Cortex of kidney (tissue), 1 donor: ENCODE data around the gene LURAP1L.

Source experiments
- DNase-seq: peaks from one replicate; lab custom pipeline; 2025; lab: John Stamatoyannopoulos, UW

Gene LURAP1L

DNA sequence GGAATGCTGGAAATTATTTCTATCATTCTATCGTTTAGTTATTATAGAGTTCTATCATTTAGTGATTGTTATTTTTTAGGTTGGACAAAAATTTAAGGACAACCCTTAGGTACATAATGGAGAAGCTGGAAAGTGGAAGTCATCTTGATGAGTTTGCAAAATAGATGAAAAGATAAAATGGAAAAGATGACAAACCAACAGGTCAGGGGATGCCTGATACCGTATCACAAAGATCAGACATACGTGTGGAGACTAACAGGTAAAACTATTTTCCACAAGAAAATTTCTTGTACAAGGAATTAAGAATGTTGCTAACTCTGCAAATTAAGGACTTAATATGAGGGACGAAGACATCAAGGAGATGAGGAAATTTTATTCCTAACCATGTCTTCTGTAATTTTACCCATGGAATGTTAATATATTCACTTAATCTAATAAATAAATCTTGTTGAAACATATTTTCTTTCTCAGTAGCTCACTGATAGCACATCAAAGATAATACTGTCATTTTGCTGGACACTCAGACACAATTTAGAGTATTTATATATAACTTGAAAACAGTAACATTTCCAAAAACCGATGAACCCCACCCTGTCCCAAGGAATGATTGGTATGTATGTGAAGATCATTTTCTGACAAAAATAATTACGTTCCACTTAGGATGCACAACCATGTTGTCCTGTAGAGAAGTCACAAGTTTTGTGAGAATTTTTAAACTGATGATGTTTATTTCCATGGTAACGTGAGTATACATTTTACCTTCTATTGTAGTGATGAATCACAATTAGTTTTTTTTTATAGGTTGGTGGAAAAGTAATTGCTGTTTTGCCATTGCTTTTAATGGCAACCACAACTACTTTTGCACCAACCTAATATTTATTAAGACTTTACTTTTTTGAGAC, 2.6 kb downstream of the LURAP1L start:
- no peak for DNase-seq

DNA sequence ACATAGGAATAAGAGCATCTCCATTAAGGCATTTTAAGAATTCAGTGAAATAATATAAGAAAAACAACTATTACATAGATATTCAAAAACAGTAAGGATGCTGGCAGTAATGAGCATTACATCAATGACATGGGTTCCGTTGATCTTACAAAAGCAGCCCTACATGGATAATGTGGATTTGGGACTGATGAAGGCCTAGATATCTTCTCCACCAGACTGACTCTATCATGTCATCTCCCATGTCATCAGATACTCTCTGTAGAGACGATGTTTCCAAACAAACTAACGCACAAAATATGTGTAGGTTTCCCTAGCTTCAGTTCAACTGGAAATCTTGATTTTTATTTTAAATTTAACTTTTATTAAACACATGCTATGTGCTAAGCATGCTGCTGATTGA, 3.6 kb downstream of the LURAP1L start:
- no peak for DNase-seq

DNA sequence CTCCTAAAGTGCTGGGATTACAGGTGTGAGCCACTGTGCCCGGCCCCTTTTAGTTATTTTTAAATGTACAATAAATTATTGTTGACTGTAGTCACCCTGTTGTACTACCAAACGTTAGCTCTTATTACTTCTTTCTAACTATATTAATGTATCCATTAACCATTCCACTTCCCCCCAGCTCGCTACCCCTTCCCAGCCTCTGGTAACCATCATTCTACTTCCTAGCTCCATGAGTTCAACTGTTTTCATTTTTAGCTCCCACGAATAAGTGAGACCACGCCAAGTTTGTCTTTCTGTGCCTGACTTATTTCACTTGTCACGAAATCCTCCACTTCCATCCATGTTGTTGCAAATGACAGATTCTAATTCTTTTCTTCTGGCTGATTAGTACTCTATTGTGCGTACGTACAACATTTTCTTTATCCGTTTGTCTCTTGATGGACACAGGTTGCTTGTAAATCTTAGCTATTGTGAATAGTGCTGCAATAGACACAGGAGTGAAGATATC, 6.5 kb downstream of the LURAP1L start:
- DNase-seq = no peak

- no peak for DNase-seq
Measured at GRCh38 chr9:12783767-12784460, 9.1 kb downstream of the LURAP1L start.

DNA sequence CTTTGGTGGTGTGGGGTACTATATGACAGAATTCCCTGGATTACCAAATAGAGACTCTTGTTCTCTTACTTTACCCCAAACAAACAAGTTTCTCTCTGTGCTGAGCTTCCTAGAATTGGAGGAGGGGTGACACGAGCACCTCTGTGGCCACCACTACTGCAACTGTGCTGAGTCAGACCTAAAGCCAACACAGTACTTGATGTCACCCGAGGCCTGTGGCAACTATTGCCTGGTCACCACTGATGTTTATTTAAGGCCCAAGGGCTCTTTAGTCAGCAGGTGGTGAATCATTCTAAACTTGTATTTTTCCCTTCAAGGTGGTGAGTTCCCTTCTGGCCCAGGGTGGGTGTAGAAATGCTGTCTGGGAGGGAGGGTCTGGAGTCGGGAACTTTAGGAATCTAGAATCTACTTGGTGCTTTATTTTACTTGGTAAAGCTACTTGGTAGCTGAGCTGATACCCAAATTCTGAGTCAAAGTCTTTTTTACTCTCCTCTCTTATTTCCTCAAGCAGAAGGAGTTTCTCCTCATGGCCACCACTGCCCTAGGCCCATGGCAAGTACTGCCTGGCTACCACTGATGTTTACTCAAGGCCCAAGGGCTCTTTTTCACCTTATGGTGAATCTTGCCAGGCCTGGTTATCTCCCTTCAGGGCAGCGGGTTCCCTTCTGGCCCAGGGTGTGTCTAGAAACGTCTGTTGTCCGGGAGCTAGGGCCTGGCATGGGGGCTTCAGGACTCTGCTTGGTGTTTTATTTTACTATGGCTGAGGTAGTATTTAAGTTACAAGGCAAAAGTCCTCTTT, 9.8 kb downstream of the LURAP1L start:
- no peak for DNase-seq

GRCh38 chr9:12785260-12785770, 10.5 kb downstream of the LURAP1L start:
- no peak for DNase-seq

GRCh38 chr9:12785941-12786340, 11.1 kb downstream of the LURAP1L start:
- DNase-seq = no peak

DNA sequence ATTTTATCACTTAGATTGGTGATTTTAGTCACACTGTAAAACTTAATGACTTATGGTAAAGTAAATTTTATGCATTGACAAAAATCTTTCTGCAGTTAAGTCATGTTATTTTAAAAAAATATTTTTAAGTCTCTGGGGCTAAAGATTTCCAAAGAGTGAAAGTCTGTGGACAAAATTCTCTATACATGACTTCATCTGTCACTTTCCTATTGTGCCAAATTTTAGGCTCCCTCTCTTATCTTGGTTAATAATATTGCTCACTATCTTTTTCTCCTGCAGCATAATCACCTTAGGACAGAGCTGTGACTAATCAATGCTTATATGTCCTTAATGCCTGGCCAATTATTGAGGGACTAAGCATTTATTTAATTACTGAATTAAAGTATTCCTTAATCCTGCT, 15.2 kb downstream of the LURAP1L start:
- no peak for DNase-seq

DNA sequence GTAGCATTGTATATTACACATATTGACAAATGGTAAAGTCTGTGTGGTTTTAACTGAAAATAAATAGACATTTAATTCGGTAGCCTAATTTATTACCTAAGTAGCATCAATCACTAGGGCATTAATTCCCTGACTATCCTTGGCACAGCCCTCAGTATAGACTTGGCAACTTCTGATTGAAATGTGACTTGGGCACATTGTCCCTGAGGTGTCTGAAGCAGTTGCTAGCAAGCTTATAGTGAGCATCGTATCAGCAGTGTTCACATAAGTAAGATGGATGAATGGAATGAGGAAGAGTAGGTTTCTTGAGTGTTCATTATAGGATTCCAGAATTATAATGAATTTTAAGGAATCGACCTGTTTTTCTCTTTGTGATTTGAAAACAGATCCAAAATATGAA, 16.1 kb downstream of the LURAP1L start:
- no peak for DNase-seq

DNA sequence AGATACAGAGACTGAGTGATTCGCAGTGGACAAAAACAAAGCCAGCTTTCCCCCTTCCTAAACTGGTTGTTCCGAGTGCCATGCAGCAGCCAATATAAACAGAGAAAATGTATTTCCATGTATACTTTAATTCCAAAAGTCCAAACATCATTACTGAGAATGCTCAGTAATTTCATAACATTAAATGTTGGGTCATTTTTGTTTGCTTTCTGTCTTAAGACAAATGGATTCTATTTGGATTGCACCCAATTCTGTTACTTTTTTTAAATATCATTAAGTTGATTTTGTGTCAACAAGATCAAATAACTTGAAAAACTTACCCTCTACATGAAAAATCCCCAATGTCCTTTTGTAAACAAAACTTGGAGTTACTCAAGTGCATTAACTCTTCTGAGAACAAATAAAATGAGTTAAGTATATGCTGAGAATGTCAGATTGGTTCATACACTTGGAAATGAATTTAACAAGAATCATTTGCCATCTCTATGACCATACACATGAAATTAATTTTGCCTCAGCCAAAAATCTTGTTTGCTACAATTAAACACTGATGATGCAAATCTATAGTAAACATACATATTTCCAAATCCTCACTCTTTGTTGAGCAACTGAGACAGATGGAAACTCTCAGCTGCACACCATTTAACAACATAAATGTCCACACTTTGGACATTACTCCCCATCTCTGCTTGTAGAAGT, 19.4 kb downstream of the LURAP1L start:
- no peak for DNase-seq

GRCh38 chr9:12796601-12797000, 21.8 kb downstream of the LURAP1L start:
- no peak for DNase-seq

GRCh38 chr9:12797037-12797436, 22.2 kb downstream of the LURAP1L start:
- no peak for DNase-seq

DNA sequence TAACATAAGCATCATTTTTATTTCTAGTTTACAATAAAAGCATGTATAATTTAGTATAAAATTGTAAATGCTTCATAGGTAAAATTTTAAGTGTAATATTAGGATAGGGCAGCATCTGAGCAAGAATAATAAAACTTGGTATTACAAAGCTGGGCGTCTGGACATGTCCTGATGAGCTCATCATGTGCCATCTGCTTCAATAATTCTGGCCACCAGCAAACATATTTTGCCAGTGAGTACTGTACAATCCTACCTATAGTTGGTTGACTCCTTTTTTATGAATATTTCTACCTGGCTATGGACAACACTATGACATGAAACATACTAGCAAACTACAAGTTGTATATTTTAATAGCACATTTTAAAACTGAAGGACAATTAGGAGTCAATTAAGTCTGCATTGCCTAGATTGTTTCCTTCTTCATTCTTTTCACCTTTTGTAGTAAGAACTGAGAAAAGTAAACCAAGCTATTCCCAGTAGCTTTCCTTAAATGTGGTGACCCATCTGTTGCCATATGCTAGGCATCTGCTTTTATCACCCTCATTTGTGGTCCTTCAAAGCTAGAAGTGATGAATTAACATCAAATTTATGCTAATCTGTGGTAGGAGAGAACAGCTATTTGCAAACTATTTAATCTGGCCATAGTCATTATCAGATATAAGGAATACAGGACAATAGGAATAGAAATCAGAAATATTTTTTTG, 23.4 kb downstream of the LURAP1L start:
- no peak for DNase-seq

- no peak for DNase-seq
Measured at GRCh38 chr9:12801187-12801586, 26.4 kb downstream of the LURAP1L start.

GRCh38 chr9:12801663-12802062, 26.8 kb downstream of the LURAP1L start:
- DNase-seq = no peak

DNA sequence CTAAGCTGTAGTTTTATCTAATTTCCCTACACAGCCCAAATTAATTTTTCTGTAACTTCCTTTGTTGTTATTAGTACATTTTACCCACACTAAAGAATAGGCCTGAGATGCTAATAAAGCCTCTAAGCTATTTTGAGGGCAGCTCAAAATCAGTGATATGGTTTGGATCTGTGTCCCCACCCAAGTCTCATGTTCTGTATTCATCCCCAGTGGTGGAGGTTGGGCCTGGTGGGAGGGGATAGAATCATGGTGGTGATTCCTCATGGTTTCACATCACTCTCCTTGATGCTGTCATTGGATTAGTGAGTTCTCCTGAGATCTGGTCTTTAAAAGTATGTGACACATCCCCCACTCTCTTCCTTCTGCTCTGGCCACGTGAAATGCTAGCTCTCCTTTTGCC, 27.3 kb downstream of the LURAP1L start:
- no peak for DNase-seq

DNA sequence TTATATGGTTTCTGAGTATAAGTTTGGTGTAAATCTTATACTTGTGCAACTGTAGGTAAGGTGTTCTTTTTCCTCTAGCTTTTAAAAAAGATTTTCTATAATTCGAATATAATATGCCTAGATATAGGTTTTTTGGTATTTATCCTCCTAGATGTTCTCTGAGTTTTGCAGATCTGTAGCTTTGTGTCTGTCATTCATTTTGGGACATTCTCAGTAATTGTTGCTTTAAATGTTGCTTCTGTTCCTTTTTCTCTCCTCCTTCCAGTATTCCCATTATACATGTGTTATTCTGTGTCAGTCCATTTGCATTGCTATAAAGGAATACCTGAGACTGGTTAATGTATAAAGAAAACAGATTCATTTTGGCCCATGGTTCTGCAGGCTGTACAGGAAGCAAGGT, 33.7 kb downstream of the LURAP1L start:
- DNase-seq = no peak

DNA sequence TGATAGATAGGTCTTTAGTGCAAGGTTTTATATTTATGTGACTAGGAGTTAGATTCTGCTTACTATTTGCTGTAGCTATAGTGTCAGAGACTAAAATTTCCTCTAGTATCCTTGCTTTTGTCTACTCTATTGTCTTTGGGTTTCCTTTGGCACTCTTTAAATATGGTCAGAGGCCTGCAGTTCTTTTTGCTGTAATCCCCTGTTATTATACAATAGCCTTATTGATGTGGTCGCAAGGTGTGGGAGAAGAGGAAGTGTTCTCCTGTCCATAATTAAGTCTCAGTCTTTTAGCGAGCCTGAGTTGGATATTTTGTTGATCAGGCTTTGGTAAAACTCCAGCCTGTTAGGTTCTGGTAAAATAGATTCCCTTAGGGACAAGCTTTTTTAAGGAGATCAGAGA, 34.9 kb downstream of the LURAP1L start:
- DNase-seq = no peak

- DNase-seq = no peak
Measured at GRCh38 chr9:12811935-12812334, 37.1 kb downstream of the LURAP1L start.

DNA sequence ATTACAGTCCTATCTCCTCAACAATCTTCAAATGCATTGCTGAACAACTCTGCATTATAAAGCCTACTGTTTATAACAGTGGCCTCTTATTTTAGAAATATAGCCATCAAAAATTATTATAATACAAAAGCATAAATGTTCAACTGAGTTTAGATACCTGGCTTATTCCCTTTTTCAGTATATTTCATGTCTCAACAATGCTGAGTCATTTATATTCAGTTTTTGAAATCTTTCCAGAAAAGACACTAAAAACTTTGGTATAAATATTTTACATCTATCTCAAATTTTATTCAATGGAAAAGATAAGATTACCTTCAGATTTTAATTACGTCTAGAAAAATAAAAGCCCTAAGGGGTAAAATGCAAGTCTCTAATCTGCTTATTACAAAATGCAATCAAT, 37.9 kb downstream of the LURAP1L start:
- no peak for DNase-seq

DNA sequence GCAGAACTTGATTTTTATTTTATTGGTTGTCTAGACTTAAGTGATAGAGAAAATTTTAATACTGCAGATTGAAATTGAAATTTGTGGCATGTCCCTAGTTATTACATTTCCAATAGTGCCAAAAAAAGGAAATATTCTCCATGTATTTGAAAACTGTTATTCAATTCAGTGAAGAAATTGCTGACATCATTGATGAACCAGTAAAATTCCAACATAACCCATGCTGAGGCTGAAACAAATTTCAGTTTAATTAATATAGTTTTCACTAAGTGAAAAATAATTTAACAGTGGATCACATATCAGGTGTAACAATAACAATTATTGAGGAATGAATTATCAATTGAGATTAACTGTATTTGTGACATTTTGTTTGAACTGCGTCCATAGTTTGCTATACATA, 38.7 kb downstream of the LURAP1L start:
- DNase-seq = no peak
